ENCODE results near the gene ESRRB. TPM values are rescaled to one million over a fixed set of nuclear protein-coding genes. Genes with fewer than 3 reads are reported as not detected.
A peak's percentile ranks its signal among the peaks of the same experiment; 100 is the strongest.

The ESRRB gene
- total RNA-seq, result 0.17 TPM in 1 of 2 replicates, not detected in the other

- TF ChIP-seq, protein P1, sequence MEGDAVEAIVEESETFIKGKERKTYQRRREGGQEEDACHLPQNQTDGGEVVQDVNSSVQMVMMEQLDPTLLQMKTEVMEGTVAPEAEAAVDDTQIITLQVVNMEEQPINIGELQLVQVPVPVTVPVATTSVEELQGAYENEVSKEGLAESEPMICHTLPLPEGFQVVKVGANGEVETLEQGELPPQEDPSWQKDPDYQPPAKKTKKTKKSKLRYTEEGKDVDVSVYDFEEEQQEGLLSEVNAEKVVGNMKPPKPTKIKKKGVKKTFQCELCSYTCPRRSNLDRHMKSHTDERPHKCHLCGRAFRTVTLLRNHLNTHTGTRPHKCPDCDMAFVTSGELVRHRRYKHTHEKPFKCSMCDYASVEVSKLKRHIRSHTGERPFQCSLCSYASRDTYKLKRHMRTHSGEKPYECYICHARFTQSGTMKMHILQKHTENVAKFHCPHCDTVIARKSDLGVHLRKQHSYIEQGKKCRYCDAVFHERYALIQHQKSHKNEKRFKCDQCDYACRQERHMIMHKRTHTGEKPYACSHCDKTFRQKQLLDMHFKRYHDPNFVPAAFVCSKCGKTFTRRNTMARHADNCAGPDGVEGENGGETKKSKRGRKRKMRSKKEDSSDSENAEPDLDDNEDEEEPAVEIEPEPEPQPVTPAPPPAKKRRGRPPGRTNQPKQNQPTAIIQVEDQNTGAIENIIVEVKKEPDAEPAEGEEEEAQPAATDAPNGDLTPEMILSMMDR (conservative IDR thresholded peaks at IDR 0.05; ENCODE audit: low read depth, low read length), result no peak
- H3K4me3 ChIP-seq (ENCODE audit: low read depth, low read length), result peak within 1 kb of the TSS; percentile 42
- no peak for DNase-seq (ENCODE audit: low read depth)
Measured at GRCh38 chr14:76375947-76376404, at the start of gene ESRRB. TSS of gene ESRRB (plus strand) at chr14:76376137. CDS start at chr14:76376402, 265 bp downstream.

DNA sequence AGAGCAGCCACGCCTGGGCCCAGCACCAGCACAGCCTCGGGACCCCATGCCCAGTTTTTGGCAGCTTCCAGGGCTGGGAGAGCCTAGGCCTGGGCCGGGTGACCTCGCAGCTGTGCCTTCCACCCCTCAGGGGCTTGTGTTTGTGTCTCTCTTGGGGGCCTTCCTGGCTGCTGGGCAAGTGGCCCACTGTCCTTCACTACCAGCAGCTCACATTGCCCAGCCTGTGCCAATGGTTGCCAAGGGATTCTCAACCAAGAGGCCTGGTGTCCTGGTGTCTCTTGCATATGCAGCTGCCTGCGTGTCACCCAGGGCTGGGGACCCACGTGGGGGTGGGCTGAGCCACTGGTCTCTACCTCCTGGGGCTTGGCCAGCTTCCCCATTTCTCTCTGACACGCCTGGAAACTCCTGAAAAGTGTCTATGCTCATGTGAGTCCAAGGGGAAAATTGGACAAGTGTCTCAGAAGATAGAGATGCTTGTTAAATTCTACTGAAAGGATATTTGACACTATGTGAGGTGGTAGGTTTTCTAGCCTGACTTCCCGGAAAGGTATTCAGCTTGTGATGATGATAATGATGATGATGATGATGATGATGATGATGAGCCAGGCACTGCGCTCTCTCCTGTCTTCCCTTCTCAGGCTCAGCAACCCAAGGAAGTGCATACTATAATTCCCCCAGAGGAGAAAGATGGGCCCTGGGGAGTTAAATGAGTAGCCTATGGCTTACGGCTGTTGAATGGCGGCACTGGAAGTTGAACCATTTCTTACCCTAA is 48.8 kb upstream of the ESRRB start:
- no peak overlapping the region for H3K4me3 ChIP-seq (ENCODE audit: low read depth, low read length)
- TF ChIP-seq, protein P1 (conservative IDR thresholded peaks at IDR 0.05; ENCODE audit: low read depth, low read length), result no peak
- no peak for DNase-seq (ENCODE audit: low read depth)

DNA sequence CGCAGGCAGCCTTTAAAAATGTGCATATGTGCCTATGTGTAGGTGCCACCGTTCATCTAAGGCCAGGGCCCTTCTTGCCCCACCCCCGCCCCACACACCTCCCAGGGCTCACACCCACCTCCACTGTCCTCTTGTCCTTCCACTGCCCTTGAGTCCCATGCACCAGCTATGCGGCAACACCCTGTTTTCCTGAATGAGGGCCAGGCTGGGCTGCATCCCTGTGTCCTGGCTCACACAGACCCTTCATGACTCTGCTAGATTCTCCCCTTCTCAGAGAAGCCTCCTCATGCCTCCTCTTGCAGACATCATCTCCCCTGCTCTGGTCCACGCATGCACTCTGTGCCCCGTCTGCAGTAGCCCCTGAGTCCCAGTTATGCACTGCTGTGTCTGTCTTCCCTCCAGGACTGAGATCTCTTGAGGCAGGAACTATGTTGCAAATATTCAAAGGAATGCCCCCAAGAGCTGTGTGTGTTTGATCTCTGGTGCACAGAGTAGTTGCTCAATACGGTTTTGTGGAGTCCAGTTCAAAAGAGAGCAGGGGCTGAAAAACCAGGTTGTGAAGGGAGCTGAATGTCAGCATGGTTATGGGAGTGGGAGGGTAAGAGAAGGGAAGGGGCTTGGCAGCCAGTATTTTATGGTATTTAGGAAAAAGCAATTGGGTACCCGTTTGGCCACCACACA is 47.3 kb upstream of the ESRRB start:
- DNase-seq (ENCODE audit: low read depth), result no peak

DNA sequence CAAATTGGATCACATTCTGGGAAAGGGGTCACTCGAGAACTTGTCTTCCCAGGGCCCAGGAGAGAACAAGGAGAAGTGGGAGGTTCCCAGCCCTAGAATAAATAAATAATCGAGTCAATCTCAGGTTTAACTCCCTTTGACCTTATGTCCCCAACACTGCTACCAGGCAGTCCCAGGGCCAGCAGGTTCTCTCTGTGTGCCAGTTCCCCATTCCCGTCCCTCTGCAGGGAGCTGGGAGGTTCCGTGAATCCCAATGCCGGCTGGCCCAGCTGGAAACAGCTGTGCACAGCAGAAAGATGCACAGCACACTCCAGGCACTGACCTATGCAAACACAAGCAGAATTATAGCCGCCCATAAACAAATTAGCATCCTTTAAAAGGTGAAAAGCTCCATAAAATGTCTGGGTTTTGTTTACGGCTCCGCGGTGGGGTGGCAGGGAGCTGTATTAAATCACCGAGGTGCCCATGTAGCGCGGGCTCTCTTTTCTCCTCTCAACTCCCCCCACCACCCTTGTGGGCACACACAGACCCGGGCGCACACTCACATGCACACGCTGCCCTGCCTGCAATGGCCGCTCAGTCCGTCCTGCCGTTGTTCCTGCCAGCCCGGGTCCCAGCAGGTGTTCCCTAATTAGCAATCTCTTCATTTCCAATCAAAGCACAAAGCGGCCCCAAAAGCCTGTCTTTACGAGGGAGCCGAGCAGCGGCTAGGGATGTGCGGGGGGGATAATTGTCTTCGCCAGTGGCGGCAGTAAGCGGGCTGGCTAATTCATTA is 46.6 kb upstream of the ESRRB start:
- DNase-seq (ENCODE audit: low read depth), result no peak
- TF ChIP-seq, protein P1 (conservative IDR thresholded peaks at IDR 0.05; ENCODE audit: low read depth, low read length), result no peak

More for the DNA sequence above, 47.3 kb upstream of the ESRRB start:
- no peak overlapping the region for H3K4me3 ChIP-seq (ENCODE audit: low read depth, low read length)
- TF ChIP-seq, protein P1 (conservative IDR thresholded peaks at IDR 0.05; ENCODE audit: low read depth, low read length), result no peak

DNA sequence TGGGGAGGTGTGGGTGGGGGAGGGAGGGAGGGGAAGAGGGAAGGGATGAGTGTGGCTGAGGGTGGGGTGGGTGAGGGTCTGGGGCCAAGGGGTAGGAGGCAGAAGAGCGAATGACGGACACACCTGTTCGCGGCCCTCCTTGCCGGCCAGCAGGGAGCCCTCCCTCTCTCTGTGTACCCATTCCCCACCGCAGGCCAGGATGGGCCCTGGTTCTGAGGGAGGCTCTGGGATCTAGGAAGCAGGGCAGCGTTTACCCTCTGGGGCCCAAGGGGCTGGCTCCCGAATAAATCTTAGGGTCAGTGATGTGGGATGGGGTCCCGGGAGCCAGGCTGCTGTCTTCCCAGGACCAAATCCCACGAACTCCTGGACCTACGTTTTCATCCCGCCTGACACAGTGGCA is 46.0 kb upstream of the ESRRB start:
- TF ChIP-seq, protein P1 (conservative IDR thresholded peaks at IDR 0.05; ENCODE audit: low read depth, low read length), result no peak
- no peak for DNase-seq (ENCODE audit: low read depth)
- H3K4me3 ChIP-seq (ENCODE audit: low read depth, low read length), result no peak overlapping the region

More for the DNA sequence above, 46.6 kb upstream of the ESRRB start:
- H3K4me3 ChIP-seq (ENCODE audit: low read depth, low read length), result no peak overlapping the region

GRCh38 chr14:76330411-76331327 is 45.3 kb upstream of the ESRRB start:
- DNase-seq (ENCODE audit: low read depth), result no peak
- no peak overlapping the region for H3K4me3 ChIP-seq (ENCODE audit: low read depth, low read length)
- TF ChIP-seq, protein P1 (conservative IDR thresholded peaks at IDR 0.05; ENCODE audit: low read depth, low read length), result no peak
